ENCODE results near the gene COX20.
A peak's percentile ranks its signal among the peaks of the same experiment; 100 is the strongest.

Gene COX20

DNA sequence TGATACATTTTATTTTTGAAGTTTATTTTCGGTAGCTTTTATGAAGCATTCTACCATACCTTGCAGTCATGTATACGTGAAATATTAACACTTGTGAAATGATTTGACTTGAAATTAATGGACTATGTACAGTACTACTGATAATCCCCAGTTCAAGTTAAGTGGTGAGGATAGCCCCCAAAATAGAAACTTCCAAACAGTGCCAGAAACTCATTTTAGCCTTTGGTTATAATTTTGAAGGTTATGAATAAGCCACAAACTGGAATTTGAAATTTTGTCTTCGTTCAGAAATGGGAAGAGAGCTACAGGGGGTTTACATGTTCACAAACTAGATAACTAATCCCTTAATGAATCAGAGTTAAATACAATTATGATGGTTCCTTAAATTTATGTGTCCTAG is 30.4 kb downstream of the COX20 start:
- H2AFZ ChIP-seq (ENCODE audit: low read depth, low read length, severe bottlenecking) = no peak overlapping the region
- H3K27me3 ChIP-seq (ENCODE audit: low read length) = no peaks in the 10 kb centered on the region
- no peak overlapping the region for H3K27ac ChIP-seq (ENCODE audit: low read depth, low read length)
- H4K20me1 ChIP-seq (ENCODE audit: low read depth, low read length) = peaks cover 20% of the 10 kb centered on the region
- peaks cover 34% of the 10 kb centered on the region for H3K79me2 ChIP-seq (ENCODE audit: insufficient read depth, low read length)
- peak overlapping the region; percentile 93 for H3K4me2 ChIP-seq (ENCODE audit: low read depth, low read length, poor library complexity, severe bottlenecking)
- H3K36me3 ChIP-seq (ENCODE audit: low read length) = peaks cover 20% of the 10 kb centered on the region
- TF ChIP-seq, protein P1, sequence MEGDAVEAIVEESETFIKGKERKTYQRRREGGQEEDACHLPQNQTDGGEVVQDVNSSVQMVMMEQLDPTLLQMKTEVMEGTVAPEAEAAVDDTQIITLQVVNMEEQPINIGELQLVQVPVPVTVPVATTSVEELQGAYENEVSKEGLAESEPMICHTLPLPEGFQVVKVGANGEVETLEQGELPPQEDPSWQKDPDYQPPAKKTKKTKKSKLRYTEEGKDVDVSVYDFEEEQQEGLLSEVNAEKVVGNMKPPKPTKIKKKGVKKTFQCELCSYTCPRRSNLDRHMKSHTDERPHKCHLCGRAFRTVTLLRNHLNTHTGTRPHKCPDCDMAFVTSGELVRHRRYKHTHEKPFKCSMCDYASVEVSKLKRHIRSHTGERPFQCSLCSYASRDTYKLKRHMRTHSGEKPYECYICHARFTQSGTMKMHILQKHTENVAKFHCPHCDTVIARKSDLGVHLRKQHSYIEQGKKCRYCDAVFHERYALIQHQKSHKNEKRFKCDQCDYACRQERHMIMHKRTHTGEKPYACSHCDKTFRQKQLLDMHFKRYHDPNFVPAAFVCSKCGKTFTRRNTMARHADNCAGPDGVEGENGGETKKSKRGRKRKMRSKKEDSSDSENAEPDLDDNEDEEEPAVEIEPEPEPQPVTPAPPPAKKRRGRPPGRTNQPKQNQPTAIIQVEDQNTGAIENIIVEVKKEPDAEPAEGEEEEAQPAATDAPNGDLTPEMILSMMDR (IDR thresholded peaks at IDR 0.05; ENCODE audit: insufficient read depth, low read length, poor library complexity, severe bottlenecking) = no peak
- no peak for TF ChIP-seq EZH2phosphoT487 (conservative IDR thresholded peaks at IDR 0.05; ENCODE audit: low read length)
- no peaks in the 10 kb centered on the region for H3K9me3 ChIP-seq (ENCODE audit: insufficient read depth, low read length)
- H3F3A ChIP-seq (ENCODE audit: insufficient read depth) = peaks cover 32% of the 10 kb centered on the region; the same call in 1 of the 2 replicates
- no peak overlapping the region for H3K4me3 ChIP-seq (ENCODE audit: insufficient read depth, low read length, poor library complexity, severe bottlenecking)
- no peaks in the 10 kb centered on the region for H3K9me2 ChIP-seq (replicated peaks; ENCODE audit: insufficient read depth, low read length)
- peak overlapping the region; percentile 99; the same call in 1 of the 2 replicates for H3K9ac ChIP-seq (ENCODE audit: low read length)

DNA sequence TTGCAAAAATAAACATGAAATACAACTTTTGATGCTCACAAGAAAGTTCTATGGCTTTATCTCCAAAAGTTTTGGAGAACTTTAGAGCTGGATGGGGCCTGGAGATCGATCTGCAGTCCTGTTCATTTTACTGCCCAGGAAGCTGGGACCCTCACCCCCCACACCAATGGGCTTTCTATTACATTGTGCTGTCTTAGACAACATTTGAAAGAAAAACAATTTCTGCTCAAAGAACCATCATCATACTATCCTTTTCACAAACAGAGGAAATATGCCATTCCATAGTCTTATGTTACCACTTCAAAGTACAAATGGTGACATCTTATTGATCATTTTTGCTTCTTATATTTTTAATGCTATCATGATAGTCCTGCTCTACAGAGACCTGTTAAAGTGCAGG is 30.9 kb downstream of the COX20 start:
- peaks cover 14% of the 10 kb centered on the region for H3K36me3 ChIP-seq (ENCODE audit: low read length)
- H3K79me2 ChIP-seq (ENCODE audit: insufficient read depth, low read length) = peaks cover 29% of the 10 kb centered on the region
- peaks cover 27% of the 10 kb centered on the region; the same call in 1 of the 2 replicates for H3F3A ChIP-seq (ENCODE audit: insufficient read depth)
- no peaks in the 10 kb centered on the region for H3K9me3 ChIP-seq (ENCODE audit: insufficient read depth, low read length)
- H4K20me1 ChIP-seq (ENCODE audit: low read depth, low read length) = peaks cover 14% of the 10 kb centered on the region
- TF ChIP-seq, protein P1 (IDR thresholded peaks at IDR 0.05; ENCODE audit: insufficient read depth, low read length, poor library complexity, severe bottlenecking) = no peak
- TF ChIP-seq EZH2phosphoT487 (conservative IDR thresholded peaks at IDR 0.05; ENCODE audit: low read length) = no peak
- H3K4me3 ChIP-seq (ENCODE audit: insufficient read depth, low read length, poor library complexity, severe bottlenecking) = no peak overlapping the region
- no peak overlapping the region for H3K27ac ChIP-seq (ENCODE audit: low read depth, low read length)
- no peak overlapping the region for H3K4me2 ChIP-seq (ENCODE audit: low read depth, low read length, poor library complexity, severe bottlenecking)
- H3K9me2 ChIP-seq (replicated peaks; ENCODE audit: insufficient read depth, low read length) = no peaks in the 10 kb centered on the region
- H2AFZ ChIP-seq (ENCODE audit: low read depth, low read length, severe bottlenecking) = peak overlapping the region; percentile 8
- H3K27me3 ChIP-seq (ENCODE audit: low read length) = no peaks in the 10 kb centered on the region
- peak overlapping the region; percentile 15; the same call in 1 of the 2 replicates for H3K9ac ChIP-seq (ENCODE audit: low read length)

DNA sequence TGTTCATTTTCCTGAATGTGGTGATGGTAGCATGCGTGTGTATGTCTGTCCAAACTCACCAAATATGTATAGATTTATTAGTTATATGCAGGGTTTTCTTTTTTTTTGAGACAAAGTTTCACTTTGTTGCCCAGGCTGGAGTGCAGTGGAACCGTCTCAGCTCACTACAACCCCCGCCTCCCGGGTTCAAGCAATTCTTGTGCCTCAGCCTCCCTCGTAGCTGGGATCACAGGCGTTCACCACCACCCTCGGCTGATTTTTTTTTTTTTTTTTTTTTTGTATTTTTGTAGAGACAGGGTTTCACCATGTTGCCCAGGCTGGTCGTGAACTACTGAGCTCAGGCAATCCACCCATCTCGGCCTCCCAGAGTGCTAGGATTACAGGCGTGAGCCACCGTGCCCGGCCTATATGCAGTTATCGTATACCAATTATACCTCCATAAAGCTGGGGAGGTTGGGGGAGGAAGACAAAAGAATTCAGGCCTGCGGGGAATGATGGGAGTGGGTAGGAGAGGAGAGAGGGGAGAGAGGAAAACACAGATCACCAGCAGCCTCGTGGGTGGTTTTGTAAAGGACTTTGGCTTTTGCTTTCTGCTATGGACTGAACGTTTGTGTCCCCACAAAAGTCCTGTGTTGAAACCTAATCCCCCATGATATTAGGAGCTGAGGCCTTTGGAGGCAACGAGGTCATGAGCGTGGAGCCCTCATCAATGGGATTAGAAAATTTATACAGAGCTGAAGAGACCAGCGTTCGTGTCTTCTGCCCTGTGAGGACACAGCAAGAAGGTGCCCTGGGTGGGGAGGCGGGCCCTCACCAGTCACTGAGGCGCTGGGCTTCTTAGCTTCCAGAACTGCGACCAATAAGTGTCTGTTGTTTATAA is 33.3 kb downstream of the COX20 start:
- Histone ChIP-seq H2AFZ (ENCODE audit: low read depth, low read length, severe bottlenecking) (no peak overlapping the region), H3K36me3 (ENCODE audit: low read length) (no peaks in the 10 kb centered on the region; the same call in 1 of the 2 replicates), H3K27me3 (ENCODE audit: low read length) (no peaks in the 10 kb centered on the region), H3K9ac (ENCODE audit: low read length) (no peak overlapping the region), H3K9me3 (ENCODE audit: insufficient read depth, low read length) (no peaks in the 10 kb centered on the region), H3K9me2 (replicated peaks; ENCODE audit: insufficient read depth, low read length) (no peaks in the 10 kb centered on the region), H3F3A (ENCODE audit: insufficient read depth) (0 out of 2 replicates have a peak, but pooled peaks cover 13% of the 10 kb centered on the region), H4K20me1 (ENCODE audit: low read depth, low read length) (no peaks in the 10 kb centered on the region), H3K27ac (ENCODE audit: low read depth, low read length) (no peak overlapping the region), H3K79me2 (ENCODE audit: insufficient read depth, low read length) (peaks cover 6% of the 10 kb centered on the region), H3K4me2 (ENCODE audit: low read depth, low read length, poor library complexity, severe bottlenecking) (no peak overlapping the region), H3K4me3 (ENCODE audit: insufficient read depth, low read length, poor library complexity, severe bottlenecking) (no peak overlapping the region)
- no peak for TF ChIP-seq EZH2phosphoT487 (conservative IDR thresholded peaks at IDR 0.05; ENCODE audit: low read length)
- TF ChIP-seq, protein P1 (IDR thresholded peaks at IDR 0.05; ENCODE audit: insufficient read depth, low read length, poor library complexity, severe bottlenecking) = no peak

Data from SU-DHL-6 (cell line).